K562 (cell line): ENCODE results near the gene NRCAM. TPM values are rescaled to one million over a fixed set of nuclear protein-coding genes. Genes with fewer than 3 reads are reported as not detected.
A peak's percentile ranks its signal among the peaks of the same experiment; 100 is the strongest.

Source experiments
- ATAC-seq: fragments of 200-7000 bp; cut with Tn5 transposase; 3 replicates; pipeline ENCODE4 v1.9.1; 2020; ENCODE audit warnings: moderate library complexity
- BruUV-seq: library from RNA; stranded (reverse); fragments of 400-500 nt; replicated peaks from 2 replicates; lab custom pipeline; 2021; lab: Mats Ljungman, UMichigan
- CTCF ChIA-PET: fragments of 300-600 bp; formaldehyde crosslinking; extraction: SDS; loops from one replicate; lab custom pipeline; 2021; ENCODE audit warnings: low intra/inter-chr PET ratio; lab: Yijun Ruan, JAX
- POLR2A ChIA-PET: fragments of 300-600, 350-650 bp; sonication (Branson Sonifier 250); formaldehyde crosslinking; extraction: SDS; loops from one replicate; lab custom pipeline; 2021; ENCODE audit warnings: antibody characterized with exemption, inconsistent platforms; lab: Yijun Ruan, JAX
- DNase-seq, 4 experiments: peaks; one replicate each; pipeline versions ENCODE4 v3.0.0 to v3.0.0-alpha.2; 2011 to 2018; ENCODE audit warnings: low spot score in 3 of 4, mixed read lengths in 3 of 4; ENCODE audit errors: extremely low read depth in 1 of 4
- FAIRE-seq: peaks from 2 replicates; lab custom pipeline; 2011; peaks lifted over from hg19 to GRCh38; lab: Jason Lieb, UNC
- H2AFZ ChIP-seq: 2 replicates; pipeline ENCODE4 v1.6.0; 2011; ENCODE audit warnings: low read depth, low read length, control low read depth, inconsistent platforms
- H3K27ac ChIP-seq: fragments of 200-600 bp; 3 replicates; pipeline ENCODE4 v1.8.0; 2011; ENCODE audit warnings: low read depth, mild to moderate bottlenecking, control low read depth, inconsistent platforms, low read length, moderate library complexity, mixed read lengths; ENCODE audit errors: extremely low read depth
- H3K27me3 ChIP-seq, 2 experiments: fragments of 300-600 bp in 1 of 2; 2 replicates in 1 of 2; 3 replicates in 1 of 2; pipeline versions ENCODE4 v1.6.0 to v1.8.0; 2011; ENCODE audit warnings: inconsistent platforms in 2 of 2, low read length in 2 of 2, mild to moderate bottlenecking in 1 of 2, mixed read lengths in 1 of 2, moderate library complexity in 1 of 2; ENCODE audit not compliant: control insufficient read depth in 2 of 2, insufficient read depth in 2 of 2
- H3K36me3 ChIP-seq: fragments of 300-600 bp; 3 replicates; pipeline ENCODE4 v1.8.0; 2011; ENCODE audit warnings: mild to moderate bottlenecking, low read length, inconsistent platforms; ENCODE audit not compliant: control insufficient read depth, insufficient read depth
- H3K4me1 ChIP-seq, 2 experiments: fragments of 200-600 bp in 1 of 2; replicated peaks in 1 of 2; 2 replicates in 1 of 2; 3 replicates in 1 of 2; pipeline versions ENCODE4 v1.5.1 to v1.8.0; 2011; ENCODE audit warnings: inconsistent platforms in 2 of 2, low read length in 2 of 2, mild to moderate bottlenecking in 1 of 2, mixed read lengths in 1 of 2, moderate library complexity in 1 of 2; ENCODE audit not compliant: control insufficient read depth in 2 of 2, insufficient read depth in 2 of 2
- H3K4me2 ChIP-seq: 2 replicates; pipeline ENCODE4 v1.6.1; 2011; ENCODE audit warnings: low read length, control low read depth, inconsistent platforms, mixed read lengths; ENCODE audit not compliant: insufficient read depth
- H3K4me3 ChIP-seq: fragments of 200-600 bp; sonication (generic), shearing (Covaris generic); 2 replicates; pipeline ENCODE4 v1.5.1; 2016; ENCODE audit warnings: control low read depth, inconsistent platforms
- H3K79me2 ChIP-seq: fragments of 200-600 bp; 3 replicates; pipeline ENCODE4 v1.8.0; 2011; ENCODE audit warnings: low read length, inconsistent platforms; ENCODE audit not compliant: control insufficient read depth, insufficient read depth
- H3K9ac ChIP-seq, 2 experiments: 2 replicates each; pipeline versions ENCODE4 v1.6.0 to v1.6.1; 2011; ENCODE audit warnings: low read depth in 2 of 2, low read length in 2 of 2, control low read depth in 1 of 2, inconsistent platforms in 1 of 2, mild to moderate bottlenecking in 1 of 2, mixed read lengths in 1 of 2; ENCODE audit not compliant: insufficient read depth in 1 of 2
- H3K9me1 ChIP-seq: one replicate; pipeline ENCODE4 v1.6.0; 2011; ENCODE audit warnings: inconsistent platforms, mild to moderate bottlenecking, low read length, moderate library complexity; ENCODE audit not compliant: control insufficient read depth, insufficient read depth
- H3K9me3 ChIP-seq: replicated peaks from 2 replicates; pipeline ENCODE4 v1.5.1; 2011; ENCODE audit warnings: low read depth, low read length, inconsistent platforms; ENCODE audit not compliant: control insufficient read depth, insufficient read depth
- H4K20me1 ChIP-seq: replicated peaks from 2 replicates; pipeline ENCODE4 v1.6.1; 2011; ENCODE audit warnings: low read length, inconsistent platforms, mixed read lengths; ENCODE audit not compliant: control insufficient read depth, insufficient read depth
- CBX5 ChIP-seq: IDR thresholded peaks from 2 replicates; pipeline ENCODE4 v1.6.1; 2014; ENCODE audit warnings: low read depth, borderline replicate concordance
- CEBPB ChIP-seq: fragments of 450-650 bp; IDR thresholded peaks from 2 replicates; pipeline ENCODE4 v1.6.1; 2016; ENCODE audit warnings: missing genetic modification characterization, missing compliant biosample characterization
- CEBPG ChIP-seq, 3 experiments: fragments of 200-800 bp in 1 of 3; sonication (Bioruptor generic) in 1 of 3; sonication (generic) in 1 of 3; formaldehyde crosslinking in 1 of 3; IDR thresholded peaks in 2 of 3; conservative IDR thresholded peaks in 1 of 3; 2 replicates each; pipeline versions ENCODE4 v1.6.1 to v1.8.0; 2016 to 2022; ENCODE audit warnings: missing compliant biosample characterization in 2 of 3, missing genetic modification characterization in 2 of 3, mild to moderate bottlenecking in 1 of 3, missing genetic modification reagents in 1 of 3
- DACH1 ChIP-seq: fragments of 450-650 bp; IDR thresholded peaks from 2 replicates; pipeline ENCODE4 v1.6.1; 2018; ENCODE audit not compliant: partially characterized antibody
- DIDO1 ChIP-seq: fragments of 450-650 bp; IDR thresholded peaks from 2 replicates; pipeline ENCODE4 v1.6.1; 2016; ENCODE audit warnings: low read depth, missing biosample characterization, missing genetic modification characterization
- HOMEZ ChIP-seq: fragments of 250-450 bp; sonication (Bioruptor Pico); IDR thresholded peaks from 2 replicates; pipeline ENCODE4 v1.4.0; 2020; ENCODE audit warnings: mild to moderate bottlenecking, moderate library complexity
- HSF4 ChIP-seq: fragments of 250-450 bp; sonication (Bioruptor Pico); IDR thresholded peaks from 2 replicates; pipeline ENCODE4 v2.1.2; 2022; ENCODE audit warnings: mild to moderate bottlenecking, moderate library complexity, borderline replicate concordance
- MCM7 ChIP-seq, 2 experiments: fragments of 450-650 bp; IDR thresholded peaks; 2 replicates each; pipeline ENCODE4 v1.6.1; 2016 to 2018
- SMARCE1 ChIP-seq: fragments of 450-650 bp; IDR thresholded peaks from 2 replicates; pipeline ENCODE4 v1.7.1; 2016; ENCODE audit warnings: mild to moderate bottlenecking
- ZNF146 ChIP-seq: IDR thresholded peaks from one replicate; pipeline ENCODE4 v1.6.1; 2018; ENCODE audit warnings: missing compliant biosample characterization; ENCODE audit not compliant: unreplicated experiment
- ZNF23 ChIP-seq: fragments of 250-450 bp; sonication (Bioruptor Pico); IDR thresholded peaks from 2 replicates; pipeline ENCODE4 v1.4.0; 2020; ENCODE audit warnings: mild to moderate bottlenecking
- ZNF512 ChIP-seq: IDR thresholded peaks from 2 replicates; pipeline ENCODE4 v1.6.1; 2016; ENCODE audit warnings: missing genetic modification characterization, missing compliant biosample characterization
- ZNF551 ChIP-seq: fragments of 250-450 bp; sonication (Bioruptor Pico); IDR thresholded peaks from 2 replicates; pipeline ENCODE4 v1.5.0; 2021; ENCODE audit warnings: mild to moderate bottlenecking, moderate library complexity
- WGBS: fragments of 100-300 bp; shearing (Covaris generic); methylation state at CpG from one replicate; pipeline ENCODE4 v1.1.6; 2016; ENCODE audit warnings: low coverage, mixed read lengths; ENCODE audit not compliant: insufficient coverage; ENCODE audit errors: missing lambda C conversion rate; 5-methylcytosine and 5-hydroxymethylcytosine counted together
- in situ Hi-C: fragments of 300-500 bp; cut with MboI; formaldehyde crosslinking; loops from 4 replicates; pipeline ENCODE4 v1.15.0; 2018; ENCODE audit warnings: inconsistent platforms, mixed read lengths
- intact Hi-C: fragments of 100-400 bp; cut with micrococcal nuclease; formaldehyde crosslinking; loops from 2 replicates; pipeline ENCODE4 v1.14.2; 2022
- polyA plus RNA-seq, 8 experiments: library from polyadenylated mRNA; depleted of rRNA in 4 of 8; stranded (reverse) in 5 of 8; unstranded in 3 of 8; fragments of >200 nt; fragmentation: Nextera tagmentation in 2 of 8; fragmentation: Illumina TruSeq in 1 of 8; extraction: Ambion mirVana in 2 of 8; extraction: Trizol in 1 of 8; gene quantifications; 2 replicates each; pipeline versions ENCODE4 v1.2.1 to v1.2.3, GENCODE V29; 2011 to 2014; ENCODE audit warnings: inconsistent platforms in 1 of 8, missing spikeins in 1 of 8
- total RNA-seq, 7 experiments: library from RNA; depleted of rRNA in 6 of 7; stranded (reverse); fragments of >200 nt in 6 of 7; fragmentation: Illumina TruSeq in 2 of 7; extraction: Trizol in 2 of 7; gene quantifications; 2 replicates each; pipeline versions ENCODE4 v1.2.1 to v1.2.3, GENCODE V29; 2011 to 2021; ENCODE audit warnings: low replicate concordance in 1 of 7
- TF ChIP-seq, protein P1 (sequence below), 2 experiments: fragments of 450-650 bp in 1 of 2; sonication (generic) in 1 of 2; formaldehyde crosslinking in 1 of 2; IDR thresholded peaks in 1 of 2; conservative IDR thresholded peaks in 1 of 2; 2 replicates each; pipeline versions ENCODE4 v1.6.1 to v1.8.1; 2016 to 2023; ENCODE audit warnings: mild to moderate bottlenecking in 2 of 2, moderate library complexity in 2 of 2, inconsistent platforms in 1 of 2, missing genetic modification reagents in 1 of 2

The NRCAM gene
- total and polyA plus RNA-seq, 9 of the 15 experiments (the other 6 are each of a cell fraction or from before 2014, with no cell fraction given): 0.03 to 0.54 (median 0.12) TPM; not detected in 1

DNA sequence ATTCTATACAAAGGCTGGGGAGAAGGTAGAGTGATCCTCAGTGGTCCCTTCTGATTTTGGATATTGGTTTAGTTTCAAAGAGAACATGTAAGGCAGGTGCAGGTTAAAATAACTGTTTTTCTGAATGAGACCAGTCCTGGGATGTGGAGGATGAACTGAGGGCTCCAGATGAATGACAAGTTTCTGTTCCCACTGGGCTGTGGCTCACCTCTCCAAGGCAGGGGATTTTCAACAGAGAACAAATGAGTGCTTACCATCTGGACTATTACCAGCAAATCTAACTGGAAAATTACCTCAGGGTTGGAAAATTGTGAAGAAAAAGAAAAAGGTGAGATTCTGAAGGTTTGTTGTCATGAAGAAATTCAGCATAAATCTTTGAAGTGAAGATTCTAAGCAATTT, 334.1 kb downstream of the NRCAM start (continued):
- TF ChIP-seq SMARCE1: no peak
- no peak for TF ChIP-seq ZNF512
- no peak for TF ChIP-seq ZNF146 (CRISPR knock-in tag)
- TF ChIP-seq DIDO1: no peak
- TF ChIP-seq DACH1: no peak

DNA sequence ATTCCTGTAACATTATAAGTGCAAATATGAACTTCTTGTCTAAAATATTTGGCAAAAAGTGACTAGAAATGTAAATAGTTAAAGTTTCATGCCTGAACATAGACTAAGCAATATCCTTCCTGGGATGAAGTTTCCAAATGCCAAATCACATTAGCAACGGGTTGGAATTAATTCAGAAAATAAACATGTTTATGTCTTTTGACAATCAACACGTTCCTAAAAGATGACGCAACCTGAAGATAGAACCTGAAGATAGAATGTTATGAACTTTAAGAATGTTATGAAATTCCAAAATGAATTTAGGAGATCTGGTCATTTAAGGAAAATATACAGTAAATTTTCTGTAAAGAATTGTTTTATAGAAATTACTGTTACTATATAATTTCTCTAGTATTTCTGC, 335.3 kb downstream of the NRCAM start:
- intact Hi-C loops (no loop called here), in situ Hi-C loops (no loop called here)
- FAIRE-seq: no peak
- no peak overlapping the region for H2AFZ ChIP-seq
- CTCF ChIA-PET: no interaction called here
- ATAC-seq: no peak
- BruUV-seq: no TSS peak
- H3K9me3 ChIP-seq: no peaks in the 10 kb centered on the region
- no peaks in the 10 kb centered on the region for H4K20me1 ChIP-seq
- POLR2A ChIA-PET: interaction anchor here (1.1 kb wide), 1 partner anchor 13 kb away, joined by 4 read pairs; no protein-coding TSS in a partner anchor
- no peak overlapping the region for H3K4me3 ChIP-seq
- no peak for TF ChIP-seq HSF4
- TF ChIP-seq CEBPB: peak; percentile 92
- TF ChIP-seq ZNF551 (CRISPR knock-in tag): no peak
- no peak for TF ChIP-seq CBX5
- TF ChIP-seq HOMEZ: no peak
- TF ChIP-seq MCM7 (IDR thresholded peaks at IDR 0.05): no peak
- TF ChIP-seq, protein P1, sequence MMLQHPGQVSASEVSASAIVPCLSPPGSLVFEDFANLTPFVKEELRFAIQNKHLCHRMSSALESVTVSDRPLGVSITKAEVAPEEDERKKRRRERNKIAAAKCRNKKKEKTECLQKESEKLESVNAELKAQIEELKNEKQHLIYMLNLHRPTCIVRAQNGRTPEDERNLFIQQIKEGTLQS (IDR thresholded peaks at IDR 0.05): peak; percentile 75
- TF ChIP-seq, protein P1 (CRISPR knock-in tag; conservative IDR thresholded peaks at IDR 0.05): no peak
- no peak for TF ChIP-seq ZNF23 (CRISPR knock-in tag)
- TF ChIP-seq CEBPG (CRISPR knock-in tag; IDR thresholded peaks at IDR 0.05): no peak
- peak; percentile 78 to 81 for TF ChIP-seq CEBPG (tag; conservative IDR thresholded peaks at IDR 0.05 in 1 of 2, IDR thresholded peaks at IDR 0.05 in 1 of 2)
- no peak overlapping the region for H3K4me2 ChIP-seq
- no peaks in the 10 kb centered on the region for H3K27me3 ChIP-seq
- H3K36me3 ChIP-seq: no peaks in the 10 kb centered on the region
- no peak overlapping the region for H3K27ac ChIP-seq
- 41% methylated on average over 3 of the region's 3 CpGs for WGBS
- H3K9me1 ChIP-seq: no peaks in the 10 kb centered on the region
- no peaks in the 10 kb centered on the region for H3K4me1 ChIP-seq
- H3K9ac ChIP-seq: no peak overlapping the region
- DNase-seq: no peak
- H3K79me2 ChIP-seq: no peaks in the 10 kb centered on the region
